ENCODE measurements around the gene DNM3.

DNM3 gene

GRCh38 chr1:172447641-172448040 lies 606.3 kb downstream of the DNM3 start:
- DNase-seq, result no peak

GRCh38 chr1:172448995-172449584 lies 607.8 kb downstream of the DNM3 start:
- no peak for DNase-seq

GRCh38 chr1:172449585-172450523 lies 608.6 kb downstream of the DNM3 start:
- no peak for DNase-seq

- no peak for DNase-seq
Measured at GRCh38 chr1:172450524-172450885, 609.2 kb downstream of the DNM3 start.

- no peak for DNase-seq
Measured at GRCh38 chr1:172451002-172451443, 609.7 kb downstream of the DNM3 start.

- DNase-seq, result no peak
Measured at GRCh38 chr1:172452536-172453152, 611.3 kb downstream of the DNM3 start.

GRCh38 chr1:172453153-172453545 lies 611.9 kb downstream of the DNM3 start:
- no peak for DNase-seq

- DNase-seq, result no peak
Measured at GRCh38 chr1:172453607-172454006, 612.3 kb downstream of the DNM3 start.

GRCh38 chr1:172455451-172455850 lies 614.2 kb downstream of the DNM3 start:
- no peak for DNase-seq

GRCh38 chr1:172456344-172456769 lies 615.1 kb downstream of the DNM3 start:
- no peak for DNase-seq

GRCh38 chr1:172457479-172458130 lies 616.3 kb downstream of the DNM3 start:
- DNase-seq, result no peak

- DNase-seq, result no peak
Measured at GRCh38 chr1:172460177-172460576, 618.9 kb downstream of the DNM3 start.

- DNase-seq, result no peak
Measured at GRCh38 chr1:172460887-172461315, 619.6 kb downstream of the DNM3 start.

Measured in NCI-H1436 (cell line).